GM12873 (cell line): ENCODE measurements around the gene DNMT3A.

Experiments used
- TF ChIP-seq, protein P1 (sequence below): IDR thresholded peaks from 2 replicates; pipeline ENCODE4 v1.5.1; 2012; ENCODE audit warnings: low read depth, mild to moderate bottlenecking, moderate library complexity, low read length, control low read depth; ENCODE audit not compliant: insufficient read depth; ENCODE audit errors: missing control alignments

DNMT3A gene

DNA sequence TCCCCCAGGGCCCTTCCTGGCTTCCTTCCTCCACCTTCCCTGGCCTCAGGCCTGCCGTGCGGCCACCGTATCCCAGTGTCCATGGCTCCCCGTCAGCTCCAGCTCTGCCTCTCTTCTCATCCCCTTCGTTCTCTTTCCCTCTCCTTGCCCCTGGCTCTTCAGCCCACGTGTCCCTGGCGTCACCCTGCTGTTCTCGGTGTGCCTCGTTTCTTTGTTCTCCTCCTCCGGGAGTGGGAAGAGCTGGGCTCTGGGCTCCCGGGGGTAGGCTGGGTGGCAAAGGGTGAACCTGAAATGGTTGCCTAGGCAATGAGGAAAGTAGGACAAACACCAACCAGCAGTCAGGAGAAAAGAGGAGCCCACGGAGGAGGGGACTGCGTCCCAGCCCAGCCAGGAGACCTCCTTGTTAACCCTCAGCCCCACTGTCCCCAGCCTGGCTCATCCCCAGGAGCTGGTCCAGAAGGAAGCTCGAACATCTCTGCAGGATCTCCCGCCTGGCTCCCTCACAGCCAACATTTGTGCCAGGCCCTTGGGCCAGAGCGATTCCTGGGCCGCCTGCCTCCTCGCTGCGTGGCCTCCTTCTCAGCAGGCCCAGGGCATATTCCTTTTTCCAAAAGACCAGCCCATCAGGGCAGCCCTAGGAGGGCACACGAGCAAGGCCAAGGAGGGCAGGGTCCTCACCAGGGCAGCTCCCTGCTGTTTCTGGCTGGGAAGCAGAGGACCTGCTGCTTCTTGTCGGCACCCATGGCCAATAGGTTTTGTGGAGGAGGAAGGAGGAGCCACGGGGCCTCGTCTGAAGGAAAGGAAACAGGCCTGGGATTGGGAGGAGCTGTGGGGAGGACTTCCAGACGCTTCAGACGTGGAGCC, 30.9 kb upstream of the DNMT3A start:
- TF ChIP-seq, protein P1, sequence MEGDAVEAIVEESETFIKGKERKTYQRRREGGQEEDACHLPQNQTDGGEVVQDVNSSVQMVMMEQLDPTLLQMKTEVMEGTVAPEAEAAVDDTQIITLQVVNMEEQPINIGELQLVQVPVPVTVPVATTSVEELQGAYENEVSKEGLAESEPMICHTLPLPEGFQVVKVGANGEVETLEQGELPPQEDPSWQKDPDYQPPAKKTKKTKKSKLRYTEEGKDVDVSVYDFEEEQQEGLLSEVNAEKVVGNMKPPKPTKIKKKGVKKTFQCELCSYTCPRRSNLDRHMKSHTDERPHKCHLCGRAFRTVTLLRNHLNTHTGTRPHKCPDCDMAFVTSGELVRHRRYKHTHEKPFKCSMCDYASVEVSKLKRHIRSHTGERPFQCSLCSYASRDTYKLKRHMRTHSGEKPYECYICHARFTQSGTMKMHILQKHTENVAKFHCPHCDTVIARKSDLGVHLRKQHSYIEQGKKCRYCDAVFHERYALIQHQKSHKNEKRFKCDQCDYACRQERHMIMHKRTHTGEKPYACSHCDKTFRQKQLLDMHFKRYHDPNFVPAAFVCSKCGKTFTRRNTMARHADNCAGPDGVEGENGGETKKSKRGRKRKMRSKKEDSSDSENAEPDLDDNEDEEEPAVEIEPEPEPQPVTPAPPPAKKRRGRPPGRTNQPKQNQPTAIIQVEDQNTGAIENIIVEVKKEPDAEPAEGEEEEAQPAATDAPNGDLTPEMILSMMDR: no peak

DNA sequence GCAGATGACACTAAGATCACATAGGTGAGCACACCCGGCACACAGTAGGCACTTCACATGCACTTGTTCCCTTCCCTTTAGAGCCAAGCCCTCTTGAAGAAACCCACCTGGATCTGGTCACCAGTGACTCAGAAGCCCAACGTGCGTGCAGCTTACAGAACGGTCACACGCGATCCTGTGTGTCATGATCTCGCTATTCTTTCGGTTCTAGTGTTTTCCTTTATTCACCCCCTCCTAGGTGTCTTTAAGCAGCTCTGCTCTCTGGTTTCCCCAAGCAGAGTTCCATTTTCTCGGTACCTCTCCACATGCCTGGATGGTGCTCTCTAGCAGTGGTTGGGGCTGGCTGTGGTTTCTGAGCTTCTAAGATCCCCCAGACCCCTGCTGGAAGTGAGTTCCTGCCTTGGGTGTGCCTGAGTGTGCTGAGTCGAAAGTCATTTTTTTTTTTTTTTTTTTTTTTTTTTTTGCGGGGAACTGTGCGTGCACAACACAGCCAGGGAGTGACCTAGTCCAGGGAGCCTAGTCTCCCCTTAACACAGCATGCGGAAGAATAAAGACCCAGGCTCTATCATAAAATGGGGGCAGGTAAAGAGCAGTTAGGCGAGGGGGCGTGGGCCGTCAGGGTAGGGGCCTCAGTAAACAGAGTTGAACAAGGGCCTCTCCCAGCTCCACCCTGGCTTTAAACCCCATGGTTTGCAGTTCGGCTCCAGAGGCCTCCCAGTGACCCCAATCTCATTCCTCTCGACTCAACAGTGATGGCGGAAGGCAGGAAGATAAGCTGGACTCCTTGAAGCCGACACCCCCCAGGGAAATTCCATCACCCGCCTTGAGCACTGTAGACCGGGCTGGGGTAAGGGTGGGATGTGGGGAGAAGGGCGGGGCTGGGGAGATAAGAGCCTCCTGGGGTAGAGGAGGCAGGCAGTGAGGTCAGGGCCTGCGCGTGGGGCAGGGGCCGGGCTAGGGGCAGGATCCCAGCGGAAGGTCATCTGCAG, 29.8 kb upstream of the DNMT3A start:
- TF ChIP-seq, protein P1: no peak

DNA sequence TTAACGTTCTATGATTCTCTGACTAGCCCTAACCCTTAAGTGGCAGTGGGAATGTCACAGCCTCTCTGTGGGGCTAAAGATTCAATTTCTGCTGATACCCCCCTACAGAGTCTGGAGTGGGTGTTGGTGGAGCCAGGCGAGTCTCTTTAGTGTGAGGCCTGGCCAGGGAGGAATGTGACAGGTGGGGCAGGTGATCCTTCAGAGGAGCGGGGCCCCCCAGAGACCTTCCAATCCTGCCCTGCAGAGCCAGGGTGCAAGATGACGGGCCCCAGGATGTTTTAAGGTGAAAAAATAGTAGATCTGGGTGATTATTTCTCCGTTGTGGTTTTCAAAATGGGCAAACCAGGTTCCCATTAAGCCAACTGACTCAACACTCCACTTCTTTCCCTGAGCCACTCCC, 28.2 kb upstream of the DNMT3A start:
- TF ChIP-seq, protein P1: no peak

DNA sequence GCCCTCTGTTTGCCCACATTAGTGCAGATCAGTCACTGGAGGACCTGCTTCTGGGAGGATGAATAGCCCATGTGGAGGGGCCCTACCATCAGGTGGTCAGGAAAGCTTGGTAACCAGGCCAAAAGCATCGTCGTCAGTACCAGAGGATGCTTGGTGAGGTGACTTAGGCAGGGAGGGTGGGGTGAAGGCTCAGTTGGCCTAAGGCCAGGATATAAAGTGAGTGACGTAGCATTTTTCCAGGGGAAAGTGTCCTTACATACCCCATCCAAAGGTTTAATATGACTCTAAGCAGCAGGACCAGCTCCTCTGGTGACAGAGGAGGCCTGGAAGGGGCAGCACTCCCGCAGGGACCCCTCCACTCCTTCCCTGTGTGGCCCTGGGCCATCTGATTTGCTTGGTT, 27.7 kb upstream of the DNMT3A start:
- TF ChIP-seq, protein P1: no peak

DNA sequence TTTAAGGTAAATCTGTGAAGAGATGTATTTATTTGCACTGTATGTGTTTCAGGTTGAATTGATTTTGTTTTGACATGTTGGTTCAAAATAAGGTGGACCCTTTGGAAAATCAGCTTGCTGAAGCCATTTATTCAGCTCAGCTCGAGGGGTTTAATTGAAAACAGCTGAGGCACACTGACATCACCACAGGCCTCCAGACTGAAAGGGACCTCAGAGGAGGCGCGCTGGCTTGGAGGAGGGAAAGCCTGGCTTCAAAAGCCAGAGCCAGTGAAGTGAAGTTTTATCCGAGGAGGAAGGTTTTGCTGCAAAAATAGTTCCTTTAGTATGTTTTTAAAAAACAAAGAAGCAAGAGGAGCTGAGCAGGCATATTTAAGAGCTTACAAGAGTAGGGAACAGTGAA, 26.9 kb upstream of the DNMT3A start:
- TF ChIP-seq, protein P1: no peak

DNA sequence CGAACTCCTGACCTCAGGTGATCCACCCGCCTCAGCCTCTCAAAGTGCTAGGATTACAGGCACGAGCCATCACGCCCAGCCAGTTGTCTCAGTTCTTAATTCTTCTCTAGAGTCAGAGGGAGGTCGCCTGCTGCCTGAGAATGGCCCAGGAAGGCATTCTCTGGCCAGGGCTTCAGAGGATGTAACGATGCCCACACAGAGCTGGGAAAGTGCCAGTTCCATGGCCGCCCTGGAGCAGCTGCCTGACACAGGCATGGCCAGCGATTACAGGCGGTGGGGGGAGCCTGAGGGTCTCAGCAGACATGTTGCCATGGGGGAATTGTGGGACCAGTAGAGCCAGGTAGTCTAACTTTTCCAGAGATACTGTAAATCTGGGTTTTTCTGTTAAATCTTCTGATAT, 25.6 kb upstream of the DNMT3A start:
- TF ChIP-seq, protein P1: no peak

DNA sequence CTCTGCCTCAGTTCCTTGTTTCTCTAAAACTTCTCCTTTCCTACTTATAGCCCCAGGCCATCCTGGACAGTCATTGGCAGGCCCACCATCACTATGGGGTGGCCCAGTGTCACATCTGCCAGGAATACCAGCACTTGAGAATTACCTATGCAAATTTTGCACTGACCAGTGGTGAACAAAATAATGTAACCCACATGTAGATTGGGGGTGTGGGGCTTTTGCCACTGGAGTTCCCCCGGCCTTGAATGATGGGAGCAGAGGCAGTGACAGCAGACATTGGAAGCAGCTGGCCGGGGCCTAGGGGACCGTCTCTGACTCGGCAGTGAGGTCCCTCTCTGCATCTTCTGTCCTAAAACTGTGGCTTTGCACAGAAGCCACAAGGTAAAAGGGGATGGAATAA, 24.9 kb upstream of the DNMT3A start:
- TF ChIP-seq, protein P1: no peak
